SK-N-SH (cell line): ENCODE results near the gene XIRP2. TPM values are rescaled to one million over a fixed set of nuclear protein-coding genes. Genes with fewer than 3 reads are reported as not detected.

Experiments used
- CTCF ChIA-PET: fragments of 300-600, 350-600 bp; formaldehyde crosslinking; extraction: SDS; loops from one replicate; lab custom pipeline; 2021; lab: Yijun Ruan, JAX
- POLR2A ChIA-PET: fragments of 350-600 bp; sonication (Branson Sonifier 250); formaldehyde crosslinking; extraction: SDS; loops from one replicate; lab custom pipeline; 2020; ENCODE audit warnings: antibody characterized with exemption, inconsistent platforms; lab: Yijun Ruan, JAX
- DNase-seq: peaks from one replicate; pipeline ENCODE4 v3.0.0; 2012
- H2AFZ ChIP-seq: fragments of 200-600 bp; sonication (generic); 2 replicates; pipeline ENCODE4 v1.8.1; 2016; ENCODE audit warnings: antibody characterized with exemption, mild to moderate bottlenecking, low read depth
- H3F3A ChIP-seq: fragments of 200-600 bp; sonication (generic); replicated peaks from 2 replicates; pipeline ENCODE3; 2016; ENCODE audit warnings: antibody characterized with exemption, mild to moderate bottlenecking; ENCODE audit not compliant: insufficient read depth
- H3K27ac ChIP-seq, 2 experiments: fragments of 200-500 bp in 1 of 2; fragments of 200-600 bp in 1 of 2; sonication (Bioruptor generic) in 1 of 2; sonication (generic), shearing (Covaris generic) in 1 of 2; 2 replicates each; pipeline versions ENCODE4 v1.5.1 to v1.6.1; 2014 to 2016; ENCODE audit warnings: low read depth in 2 of 2, inconsistent platforms in 1 of 2, low read length in 1 of 2, mild to moderate bottlenecking in 1 of 2, mixed read lengths in 1 of 2
- H3K27me3 ChIP-seq: fragments of 200-600 bp; sonication (generic), shearing (Covaris generic); 2 replicates; pipeline ENCODE4 v1.6.1; 2016; ENCODE audit warnings: mixed run types; ENCODE audit not compliant: insufficient read depth
- H3K36me3 ChIP-seq, 2 experiments: fragments of 200-500 bp in 1 of 2; fragments of 200-600 bp in 1 of 2; sonication (Bioruptor generic) in 1 of 2; sonication (generic) in 1 of 2; replicated peaks in 1 of 2; 2 replicates each; pipeline versions ENCODE3 to v1.5.1; 2014 to 2016; ENCODE audit warnings: low read length in 1 of 2, mild to moderate bottlenecking in 1 of 2; ENCODE audit not compliant: insufficient read depth in 2 of 2, control insufficient read depth in 1 of 2
- H3K4me1 ChIP-seq, 2 experiments: fragments of 200-500 bp in 1 of 2; fragments of 200-600 bp in 1 of 2; sonication (Bioruptor generic) in 1 of 2; sonication (generic), shearing (Covaris generic) in 1 of 2; 2 replicates each; pipeline versions ENCODE4 v1.5.1 to v1.6.1; 2014 to 2016; ENCODE audit warnings: low read depth in 1 of 2, low read length in 1 of 2, mixed run types in 1 of 2; ENCODE audit not compliant: insufficient read depth in 2 of 2, control insufficient read depth in 1 of 2
- H3K4me2 ChIP-seq: fragments of 200-600 bp; sonication (generic), shearing (Covaris generic); 2 replicates; pipeline ENCODE4 v1.6.1; 2017; ENCODE audit warnings: mixed run types
- H3K4me3 ChIP-seq, 2 experiments: fragments of 200-500 bp in 1 of 2; fragments of 200-600 bp in 1 of 2; sonication (Bioruptor generic) in 1 of 2; sonication (generic), shearing (Covaris generic) in 1 of 2; 2 replicates each; pipeline versions ENCODE4 v1.5.1 to v1.8.1; 2014 to 2016; ENCODE audit warnings: low read depth in 2 of 2, inconsistent platforms in 1 of 2, low read length in 1 of 2, mild to moderate bottlenecking in 1 of 2, mixed read lengths in 1 of 2, moderate library complexity in 1 of 2
- H3K79me2 ChIP-seq: fragments of 200-600 bp; sonication (generic); 2 replicates; pipeline ENCODE4 v1.8.1; 2017; ENCODE audit warnings: mild to moderate bottlenecking; ENCODE audit not compliant: insufficient read depth
- H3K9ac ChIP-seq: fragments of 200-600 bp; sonication (generic); 2 replicates; pipeline ENCODE4 v1.6.1; 2017; ENCODE audit warnings: mixed run types
- H3K9me2 ChIP-seq: fragments of 200-600 bp; sonication (generic); 2 replicates; pipeline ENCODE4 v1.6.1; 2017; ENCODE audit warnings: mixed run types
- H3K9me3 ChIP-seq: fragments of 200-600 bp; sonication (generic); 2 replicates; pipeline ENCODE4 v1.6.1; 2017; ENCODE audit warnings: mixed run types, mild to moderate bottlenecking, moderate library complexity
- H4K20me1 ChIP-seq: fragments of 200-600 bp; sonication (generic); 2 replicates; pipeline ENCODE4 v1.6.1; 2017; ENCODE audit warnings: mild to moderate bottlenecking, mixed run types; ENCODE audit not compliant: insufficient read depth
- CHD2 ChIP-seq: fragments of 150-350 bp; IDR thresholded peaks from 2 replicates; pipeline ENCODE4 v1.6.1; 2018; ENCODE audit warnings: low read length; ENCODE audit not compliant: partially characterized antibody
- CTCF ChIP-seq: fragments of 200-600 bp; sonication (generic); IDR thresholded peaks from 2 replicates; pipeline ENCODE4 v1.6.1; 2017; ENCODE audit warnings: antibody characterized with exemption, mild to moderate bottlenecking, moderate library complexity
- ELF1 ChIP-seq: IDR thresholded peaks from 2 replicates; pipeline ENCODE4 v1.4.0; 2012
- GABPA ChIP-seq: IDR thresholded peaks from 2 replicates; pipeline ENCODE4 v1.4.0; 2012; ENCODE audit warnings: low read depth, mild to moderate bottlenecking
- GATA2 ChIP-seq: sonication (generic); formaldehyde crosslinking; IDR thresholded peaks from 2 replicates; pipeline ENCODE4 v1.5.0; 2020; ENCODE audit warnings: mild to moderate bottlenecking, missing genetic modification reagents
- MAX ChIP-seq: IDR thresholded peaks from 2 replicates; pipeline ENCODE4 v1.4.0; 2012; ENCODE audit warnings: low read depth
- MEF2A ChIP-seq: IDR thresholded peaks from 2 replicates; pipeline ENCODE4 v1.4.0; 2012; ENCODE audit warnings: low read depth, borderline replicate concordance
- MXI1 ChIP-seq: IDR thresholded peaks from 2 replicates; pipeline ENCODE4 v1.6.1; 2012; ENCODE audit warnings: mild to moderate bottlenecking, low read depth, low read length, improper control_type of control experiment
- PBX3 ChIP-seq: IDR thresholded peaks from 2 replicates; pipeline ENCODE4; 2012
- RAD21 ChIP-seq: IDR thresholded peaks from 2 replicates; pipeline ENCODE4 v1.6.1; 2012; ENCODE audit warnings: mild to moderate bottlenecking, low read length
- RCOR1 ChIP-seq: fragments of 150-350 bp; IDR thresholded peaks from 2 replicates; pipeline ENCODE4 v1.6.1; 2017; ENCODE audit warnings: antibody characterized with exemption, low read length
- RFX5 ChIP-seq: IDR thresholded peaks from 2 replicates; pipeline ENCODE4 v1.6.1; 2012; ENCODE audit warnings: mild to moderate bottlenecking, improper control_type of control experiment, low read length
- RXRA ChIP-seq: IDR thresholded peaks from 2 replicates; pipeline ENCODE4 v1.4.0; 2012; ENCODE audit warnings: low read depth, mild to moderate bottlenecking, borderline replicate concordance
- SMC3 ChIP-seq: IDR thresholded peaks from 2 replicates; pipeline ENCODE4 v1.6.1; 2012; ENCODE audit warnings: low read depth, low read length, improper control_type of control experiment
- TAF1 ChIP-seq: IDR thresholded peaks from 2 replicates; pipeline ENCODE4 v1.6.1; 2012; ENCODE audit warnings: low read depth, mild to moderate bottlenecking, low read length, moderate library complexity, borderline replicate concordance
- TCF12 ChIP-seq: IDR thresholded peaks from 2 replicates; pipeline ENCODE4 v1.4.0; 2012
- USF1 ChIP-seq: IDR thresholded peaks from 2 replicates; pipeline ENCODE4 v1.4.0; 2012; ENCODE audit warnings: low read depth, borderline replicate concordance
- USF2 ChIP-seq: fragments of 150-350 bp; IDR thresholded peaks from 2 replicates; pipeline ENCODE4 v1.6.1; 2017; ENCODE audit warnings: antibody characterized with exemption, low read length, low read depth, borderline replicate concordance
- ZBTB33 ChIP-seq: IDR thresholded peaks from 2 replicates; pipeline ENCODE4 v1.4.0; 2012; ENCODE audit warnings: low read depth, borderline replicate concordance
- polyA plus RNA-seq, 3 experiments: library from polyadenylated mRNA; depleted of rRNA; stranded (reverse); fragments of >200 nt; gene quantifications; 2 replicates each; pipeline ENCODE4 v1.2.3, GENCODE V29; 2012

The XIRP2 gene
- polyA plus RNA-seq, 1 of the 3 experiments (the other 2 are of a cell fraction): 0.02 TPM

- H3K9me2 ChIP-seq: no peaks in the 10 kb centered on the region
- POLR2A ChIA-PET: no interaction called here
- no peak overlapping the region for H3K4me2 ChIP-seq
- no peak overlapping the region for H3K9ac ChIP-seq
- H3K4me1 ChIP-seq: no peaks in the 10 kb centered on the region
- no peaks in the 10 kb centered on the region for H3K79me2 ChIP-seq
- H4K20me1 ChIP-seq: no peaks in the 10 kb centered on the region
- H3K9me3 ChIP-seq: no peaks in the 10 kb centered on the region
- no peak overlapping the region for H3K4me3 ChIP-seq
- no peak overlapping the region for H2AFZ ChIP-seq
- H3K27me3 ChIP-seq: no peaks in the 10 kb centered on the region
- no peaks in the 10 kb centered on the region for H3K36me3 ChIP-seq
- no peak for DNase-seq
- CTCF ChIA-PET: no interaction called here
- H3F3A ChIP-seq: no peaks in the 10 kb centered on the region
- TF ChIP-seq CTCF: no peak
- TF ChIP-seq SMC3: no peak
- no peak for TF ChIP-seq RAD21
- no peak for TF ChIP-seq RCOR1
- TF ChIP-seq TAF1: no peak
- TF ChIP-seq RFX5: no peak
- no peak for TF ChIP-seq CHD2
- no peak for TF ChIP-seq GABPA
- TF ChIP-seq ELF1: no peak
- TF ChIP-seq TCF12: no peak
- TF ChIP-seq USF1: no peak
- no peak for TF ChIP-seq MEF2A
- no peak for TF ChIP-seq ZBTB33
- no peak for TF ChIP-seq MXI1
- TF ChIP-seq RXRA: no peak
- TF ChIP-seq USF2: no peak
- no peak for TF ChIP-seq MAX
- TF ChIP-seq PBX3: no peak
- TF ChIP-seq GATA2 (CRISPR knock-in tag): no peak
- H3K27ac ChIP-seq: no peak overlapping the region
These were observed 36.7 kb downstream of the XIRP2 start for GRCh38 chr2:166924967-166925366.
